ENCODE data around the gene BTF3.

Gene BTF3

GRCh38 chr5:73498057-73498992 is at the start of gene BTF3:
BTF3 (plus strand) TSS chr5:73498442; CDS start chr5:73498668, 226 bp downstream.
- peaks cover 27% of the 10 kb centered on the region for H3K4me1 Mint-ChIP-seq
- H3K27me3 Mint-ChIP-seq (ENCODE audit: low read depth), result no peaks in the 10 kb centered on the region
- H3K4me3 Mint-ChIP-seq, result peak within 1 kb of the TSS; percentile 99 to 100 (median 100)
- TF ChIP-seq CTCF (IDR thresholded peaks at IDR 0.05; ENCODE audit: unreplicated experiment in 3 of 3), result no peak
- H3K36me3 Mint-ChIP-seq (ENCODE audit: low read depth), result peaks cover 33% of the 10 kb centered on the region
- no peaks in the 10 kb centered on the region for H3K9me3 Mint-ChIP-seq
- peak within 1 kb of the TSS; percentile 97 to 100 (median 100) for H3K27ac Mint-ChIP-seq

GRCh38 chr5:73448463-73449136 is 49.6 kb upstream of the BTF3 start, which contains the start of gene FOXD1:
FOXD1 (minus strand) TSS chr5:73448777; CDS start chr5:73448362, 415 bp downstream.
- peak within 1 kb of the TSS; percentile 87 to 94 (median 90) for H3K4me3 Mint-ChIP-seq
- H3K36me3 Mint-ChIP-seq (ENCODE audit: low read depth), result peaks cover 10% of the 10 kb centered on the region
- no peak for TF ChIP-seq CTCF (IDR thresholded peaks at IDR 0.05; ENCODE audit: unreplicated experiment in 3 of 3)
- peaks cover 3% of the 10 kb centered on the region for H3K9me3 Mint-ChIP-seq
- peaks cover 23% of the 10 kb centered on the region for H3K4me1 Mint-ChIP-seq
- H3K27me3 Mint-ChIP-seq (ENCODE audit: low read depth), result peaks cover 96% of the 10 kb centered on the region
- H3K27ac Mint-ChIP-seq, result peak within 1 kb of the TSS; percentile 51 to 94 (median 92)

GRCh38 chr5:73450137-73450536 is 48.1 kb upstream of the BTF3 start:
- H3K27me3 Mint-ChIP-seq (ENCODE audit: low read depth), result peaks cover 94% of the 10 kb centered on the region
- peaks cover 4% of the 10 kb centered on the region for H3K36me3 Mint-ChIP-seq (ENCODE audit: low read depth)
- peaks cover 16% of the 10 kb centered on the region for H3K4me1 Mint-ChIP-seq
- no peaks in the 10 kb centered on the region for H3K9me3 Mint-ChIP-seq
- TF ChIP-seq CTCF (IDR thresholded peaks at IDR 0.05; ENCODE audit: unreplicated experiment in 3 of 3), result no peak
- no peak overlapping the region for H3K27ac Mint-ChIP-seq
- peak overlapping the region; percentile 40 to 69 (median 68) for H3K4me3 Mint-ChIP-seq

GRCh38 chr5:73450672-73451223 is 47.5 kb upstream of the BTF3 start:
- Mint-ChIP-seq H3K9me3 (no peaks in the 10 kb centered on the region), H3K4me3 (peak overlapping the region; percentile 68 to 80 (median 69)), H3K36me3 (ENCODE audit: low read depth) (peaks cover under 1% of the 10 kb centered on the region), H3K27me3 (ENCODE audit: low read depth) (peaks cover 92% of the 10 kb centered on the region), H3K4me1 (peaks cover 16% of the 10 kb centered on the region), H3K27ac (no peak overlapping the region)
- no peak for TF ChIP-seq CTCF (IDR thresholded peaks at IDR 0.05; ENCODE audit: unreplicated experiment in 3 of 3)

- no peak overlapping the region for H3K27ac Mint-ChIP-seq
- H3K36me3 Mint-ChIP-seq (ENCODE audit: low read depth), result no peaks in the 10 kb centered on the region
- peak; percentile 90 to 97 (median 93) for TF ChIP-seq CTCF (IDR thresholded peaks at IDR 0.05; ENCODE audit: unreplicated experiment in 3 of 3)
- H3K9me3 Mint-ChIP-seq, result no peaks in the 10 kb centered on the region
- peaks cover 90% of the 10 kb centered on the region for H3K27me3 Mint-ChIP-seq (ENCODE audit: low read depth)
- H3K4me1 Mint-ChIP-seq, result peaks cover 16% of the 10 kb centered on the region
- H3K4me3 Mint-ChIP-seq, result peak overlapping the region; percentile 68 to 80 (median 69)
Measured at GRCh38 chr5:73451224-73452130, 46.8 kb upstream of the BTF3 start.

Measured in nephron (organoid).